NCI-H446 treated with DMSO at 0.1 percent for 48 hours (cell line): ENCODE measurements around the gene GATB.

Experiments used
- DNase-seq: peaks from one replicate; lab custom pipeline; 2025; lab: John Stamatoyannopoulos, UW

GATB gene

GRCh38 chr4:151649479-151649878 lies 111.3 kb downstream of the GATB start:
- DNase-seq = no peak

- DNase-seq = no peak
These were observed 114.5 kb downstream of the GATB start for GRCh38 chr4:151646322-151646721.

GRCh38 chr4:151644622-151645021 lies 116.2 kb downstream of the GATB start:
- DNase-seq = no peak

GRCh38 chr4:151643564-151643963 lies 117.2 kb downstream of the GATB start:
- DNase-seq = no peak

GRCh38 chr4:151641983-151642382 lies 118.8 kb downstream of the GATB start:
- DNase-seq = no peak

GRCh38 chr4:151641167-151641566 lies 119.6 kb downstream of the GATB start:
- DNase-seq = no peak

- no peak for DNase-seq
These were observed 120.4 kb downstream of the GATB start for GRCh38 chr4:151640381-151640780.

GRCh38 chr4:151638295-151638858 lies 122.4 kb downstream of the GATB start:
- DNase-seq = no peak

- no peak for DNase-seq
These were observed 129.5 kb downstream of the GATB start for GRCh38 chr4:151631349-151631748.

GRCh38 chr4:151629097-151629783 lies 131.6 kb downstream of the GATB start:
- DNase-seq = no peak

- DNase-seq = no peak
These were observed 132.7 kb downstream of the GATB start for GRCh38 chr4:151628001-151628608.

- DNase-seq = no peak
These were observed 133.3 kb downstream of the GATB start for GRCh38 chr4:151627491-151627890.

- DNase-seq = no peak
These were observed 134.1 kb downstream of the GATB start for GRCh38 chr4:151626751-151627150.

GRCh38 chr4:151626228-151626627 lies 134.6 kb downstream of the GATB start:
- no peak for DNase-seq

- no peak for DNase-seq
These were observed 135.9 kb downstream of the GATB start for GRCh38 chr4:151624626-151625565.
